IgD-negative memory B cell (primary cell): Measurements from ENCODE around the gene PVRIG. TPM values are rescaled to one million over a fixed set of nuclear protein-coding genes. Genes with fewer than 3 reads are reported as not detected.
"Not testable (repeated sequence)": the region's sequence is repeated elsewhere in the genome, so short reads cannot be mapped to it uniquely, and the experiment has no call there.

Experiments used
- H3K27ac Mint-ChIP-seq, 3 donors: one replicate each; pipeline ENCODE4 v1.8.0; 2020 to 2022; ENCODE audit warnings: mild to moderate bottlenecking in 3 of 3, mixed read lengths in 3 of 3, moderate library complexity in 1 of 3
- H3K27me3 Mint-ChIP-seq: one replicate; pipeline ENCODE4 v1.8.0; 2021; ENCODE audit warnings: mixed read lengths
- H3K36me3 Mint-ChIP-seq: one replicate; pipeline ENCODE4 v1.8.0; 2020; ENCODE audit warnings: mild to moderate bottlenecking, mixed read lengths
- H3K4me1 Mint-ChIP-seq, 3 donors: one replicate each; pipeline ENCODE4 v1.8.0; 2020 to 2022; ENCODE audit warnings: mixed read lengths in 3 of 3, mild to moderate bottlenecking in 1 of 3
- H3K4me3 Mint-ChIP-seq, 4 donors: one replicate each; pipeline ENCODE4 v1.8.0; 2020 to 2022; ENCODE audit warnings: mild to moderate bottlenecking in 4 of 4, mixed read lengths in 4 of 4, moderate library complexity in 3 of 4
- H3K9me3 Mint-ChIP-seq, 3 donors: one replicate each; pipeline ENCODE4 v1.8.0; 2020 to 2021; ENCODE audit warnings: mixed read lengths in 3 of 3, mild to moderate bottlenecking in 1 of 3
- polyA plus RNA-seq: library from polyadenylated mRNA; unstranded; fragments of 300-500 nt; fragmentation: Illumina TruSeq; gene quantifications from one replicate; pipeline ENCODE4 v1.2.3, GENCODE V29; 2021

Gene PVRIG
- 94.5 TPM for polyA plus RNA-seq

DNA sequence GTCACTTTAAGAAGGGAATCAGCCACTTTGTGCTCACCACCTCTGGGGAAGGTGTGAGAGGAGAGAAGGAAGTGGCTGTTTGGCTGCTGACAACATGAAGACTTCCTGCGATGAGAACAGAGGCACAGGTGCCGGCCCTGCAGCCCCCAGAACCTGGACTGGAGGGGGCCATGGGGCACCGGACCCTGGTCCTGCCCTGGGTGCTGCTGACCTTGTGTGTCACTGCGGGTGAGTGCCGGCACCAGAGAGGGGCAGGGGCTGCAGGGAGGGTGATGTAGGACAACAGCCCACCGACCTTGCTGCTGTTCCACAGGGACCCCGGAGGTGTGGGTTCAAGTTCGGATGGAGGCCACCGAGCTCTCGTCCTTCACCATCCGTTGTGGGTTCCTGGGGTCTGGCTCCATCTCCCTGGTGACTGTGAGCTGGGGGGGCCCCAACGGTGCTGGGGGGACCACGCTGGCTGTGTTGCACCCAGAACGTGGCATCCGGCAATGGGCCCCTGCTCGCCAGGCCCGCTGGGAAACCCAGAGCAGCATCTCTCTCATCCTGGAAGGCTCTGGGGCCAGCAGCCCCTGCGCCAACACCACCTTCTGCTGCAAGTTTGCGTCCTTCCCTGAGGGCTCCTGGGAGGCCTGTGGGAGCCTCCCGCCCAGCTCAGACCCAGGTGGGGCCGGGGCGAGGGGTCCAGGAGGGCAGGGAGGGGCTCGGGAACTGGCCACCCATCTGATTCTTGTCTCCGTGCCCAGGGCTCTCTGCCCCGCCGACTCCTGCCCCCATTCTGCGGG, at the start of gene PVRIG:
Gene PVRIG (plus strand): TSS at position 149 of the 785 bp plus-strand sequence. CDS start 22 bp downstream, at position 171.
- not testable (repeated sequence) for H3K9me3 Mint-ChIP-seq, H3K27me3 Mint-ChIP-seq, H3K36me3 Mint-ChIP-seq
- Mint-ChIP-seq H3K4me1 (peaks cover 15 to 40% (median 24%) of the 10 kb centered on the region in 3 donors), H3K27ac (peak within 1 kb of the TSS; percentile 93 to 100 (median 99)), H3K4me3 (peak within 1 kb of the TSS; percentile 83 to 98 (median 96))

DNA sequence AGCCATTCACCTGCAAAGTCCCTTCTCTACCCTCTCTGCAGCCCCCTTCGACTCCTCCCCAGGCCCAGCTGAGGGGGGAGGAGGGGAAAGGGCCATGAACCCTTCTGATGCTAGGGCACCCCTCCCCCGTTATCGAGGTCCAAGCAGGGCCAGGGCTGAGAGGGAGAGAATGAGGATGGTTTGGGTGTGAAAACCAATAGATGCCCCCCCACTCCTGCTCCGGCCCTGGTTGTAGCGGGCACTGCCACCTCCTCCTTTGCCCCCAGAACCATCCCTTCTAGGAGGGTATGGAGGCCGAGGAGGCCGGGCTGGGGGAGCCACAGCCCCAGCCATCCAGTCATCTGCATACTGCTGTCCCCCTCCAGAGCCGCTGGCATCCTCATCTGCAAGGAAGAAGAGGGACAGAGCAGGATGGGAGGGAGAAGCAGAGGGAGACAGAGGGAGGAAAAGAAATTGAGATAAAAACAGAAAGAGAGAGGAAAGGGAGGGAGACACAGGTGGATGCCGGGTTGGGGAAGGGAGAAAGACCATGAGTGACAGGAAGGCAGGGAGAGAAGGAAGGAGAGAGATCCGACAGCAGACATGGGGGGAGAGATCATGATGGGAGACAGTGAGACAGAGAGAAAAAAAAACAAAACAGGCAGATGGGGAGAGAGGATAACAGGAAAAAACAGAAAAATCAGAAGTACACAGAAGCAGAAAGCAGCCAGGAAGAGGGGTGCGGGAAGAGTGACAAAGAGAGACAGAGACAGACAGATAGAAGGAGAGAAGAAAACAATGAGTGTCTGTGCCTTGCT, 49.5 kb upstream of the PVRIG start:
- Mint-ChIP-seq H3K27me3 (peaks cover 52% of the 10 kb centered on the region), H3K27ac (peak overlapping the region in 1 of 3 donors; percentile 14), H3K4me1 (peaks cover 23 to 32% (median 24%) of the 10 kb centered on the region in 3 donors), H3K4me3 (peak overlapping the region; percentile 11 to 87 (median 50)), H3K36me3 (no peaks in the 10 kb centered on the region), H3K9me3 (no peaks in the 10 kb centered on the region)

DNA sequence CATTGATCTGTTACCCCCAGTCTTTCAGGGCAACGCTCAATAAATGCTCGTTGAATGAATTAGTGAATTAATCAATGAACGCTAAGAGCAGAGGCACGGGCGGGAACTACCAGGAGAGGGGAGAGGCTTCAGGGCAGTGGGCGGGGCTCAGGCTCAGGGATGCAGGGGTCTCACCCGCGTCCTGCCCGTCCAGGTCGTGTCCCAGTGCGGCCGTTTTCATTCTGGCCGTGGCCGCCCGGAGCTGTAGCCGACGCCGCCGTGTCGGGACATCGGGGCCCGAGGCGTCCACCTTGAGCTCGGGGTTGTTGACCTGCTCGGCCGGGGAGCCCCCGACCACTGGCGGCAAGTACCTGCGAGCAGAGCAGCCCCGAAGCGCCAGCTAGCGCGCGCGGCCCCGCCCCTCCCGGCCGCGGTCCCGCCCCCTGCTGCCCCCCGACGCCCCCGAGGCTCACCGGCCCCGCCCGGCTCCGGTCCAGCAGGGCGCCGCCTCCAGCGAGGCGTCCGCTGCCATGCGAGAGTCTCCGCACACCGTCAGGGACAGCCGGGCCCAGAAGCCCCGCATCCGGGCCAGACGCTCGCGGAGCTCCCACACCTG, 48.6 kb upstream of the PVRIG start:
- Mint-ChIP-seq H3K27me3 (peaks cover 50% of the 10 kb centered on the region), H3K27ac (peak overlapping the region in 1 of 3 donors; percentile 14), H3K4me3 (peak overlapping the region in 3 of 4 donors; percentile 11 to 75 (median 60)), H3K9me3 (no peaks in the 10 kb centered on the region), H3K36me3 (no peaks in the 10 kb centered on the region), H3K4me1 (peaks cover 23 to 32% (median 24%) of the 10 kb centered on the region in 3 donors)

DNA sequence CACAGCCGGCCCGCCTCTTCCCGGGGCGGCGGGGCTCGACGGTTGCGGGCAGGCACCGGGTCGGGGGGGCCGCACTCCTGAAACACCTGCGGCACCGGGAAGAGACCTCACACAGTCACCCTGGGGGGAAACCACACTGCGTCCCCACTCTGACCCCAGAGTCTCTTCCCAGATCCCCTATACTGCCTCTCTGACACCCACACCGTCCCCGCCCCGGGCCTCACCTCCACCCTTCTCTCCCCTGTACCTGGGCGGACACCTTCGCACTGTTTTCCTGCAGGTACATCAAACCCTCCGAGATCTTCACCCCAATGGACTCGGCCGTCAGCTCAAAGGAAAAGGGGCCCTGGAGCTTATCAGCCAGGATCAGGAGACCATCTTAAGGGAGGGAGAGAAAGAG, 47.9 kb upstream of the PVRIG start:
- Mint-ChIP-seq H3K27me3 (peaks cover 44% of the 10 kb centered on the region), H3K27ac (no peak overlapping the region), H3K9me3 (no peaks in the 10 kb centered on the region), H3K4me3 (peak overlapping the region in 3 of 4 donors; percentile 63 to 88 (median 88)), H3K36me3 (no peaks in the 10 kb centered on the region), H3K4me1 (peaks cover 22 to 34% (median 24%) of the 10 kb centered on the region in 3 donors)

DNA sequence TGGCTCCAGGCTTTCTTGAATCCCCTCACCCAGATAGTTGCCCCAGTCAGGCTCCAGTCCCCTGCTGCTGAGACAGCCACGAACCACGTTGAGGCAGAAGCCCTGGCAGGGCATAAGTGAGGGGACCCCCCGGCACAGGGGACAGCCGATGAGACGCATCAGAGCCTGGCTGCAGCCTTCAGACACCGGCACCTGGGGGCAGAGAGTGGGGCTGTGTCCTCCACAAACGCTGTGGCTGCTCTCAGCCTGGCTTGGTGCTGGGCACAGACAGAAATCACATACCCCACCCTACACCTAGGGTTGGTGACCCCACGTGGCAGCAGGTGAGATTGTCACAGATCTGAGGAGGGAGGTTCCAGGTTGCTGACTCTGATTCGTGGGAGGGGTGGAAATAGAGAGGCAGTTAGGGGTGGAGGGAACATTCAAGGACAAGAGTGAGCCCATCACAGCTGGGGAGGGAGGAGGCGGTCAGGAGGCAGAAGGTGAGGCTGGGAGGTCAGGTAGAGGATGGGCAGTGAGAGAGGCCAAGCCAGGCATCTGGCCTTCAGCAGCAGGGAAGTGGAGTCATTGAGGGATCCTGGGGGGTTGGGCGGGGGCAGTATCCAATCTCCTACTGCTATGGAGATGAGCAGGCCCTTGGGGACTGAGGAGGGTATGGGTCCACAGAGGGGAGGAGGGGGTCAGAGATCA, 45.8 kb upstream of the PVRIG start:
- no peaks in the 10 kb centered on the region for H3K36me3 Mint-ChIP-seq
- H3K4me3 Mint-ChIP-seq, result peak overlapping the region in 1 of 4 donors; percentile 44
- no peak overlapping the region for H3K27ac Mint-ChIP-seq
- no peaks in the 10 kb centered on the region for H3K9me3 Mint-ChIP-seq
- peaks cover 6 to 18% (median 6%) of the 10 kb centered on the region in 3 donors for H3K4me1 Mint-ChIP-seq
- H3K27me3 Mint-ChIP-seq, result peaks cover 22% of the 10 kb centered on the region

DNA sequence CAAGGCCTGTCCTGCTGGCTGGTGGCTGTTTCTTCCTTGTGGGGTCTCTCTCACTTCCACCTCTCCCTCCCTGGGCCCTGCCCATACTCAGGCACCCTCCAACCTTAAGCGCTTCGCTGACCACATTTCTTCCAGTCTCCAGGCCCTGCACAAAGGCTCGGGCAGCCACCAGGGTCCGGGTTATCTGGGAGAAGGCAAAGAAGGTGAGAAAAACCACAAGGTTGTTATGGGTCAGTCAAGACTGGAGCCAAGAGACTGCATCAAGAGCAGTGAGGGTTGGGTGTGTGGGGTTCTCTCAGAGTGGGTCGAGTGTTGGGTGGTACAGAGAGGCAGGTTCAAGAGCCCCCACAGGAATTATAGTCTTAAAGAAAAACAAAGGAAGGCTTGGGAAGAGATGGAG, 45.2 kb upstream of the PVRIG start:
- H3K36me3 Mint-ChIP-seq, result no peaks in the 10 kb centered on the region
- peaks cover 5 to 17% (median 6%) of the 10 kb centered on the region in 3 donors for H3K4me1 Mint-ChIP-seq
- no peaks in the 10 kb centered on the region for H3K9me3 Mint-ChIP-seq
- H3K27me3 Mint-ChIP-seq, result peaks cover 17% of the 10 kb centered on the region
- H3K4me3 Mint-ChIP-seq, result peak overlapping the region in 1 of 4 donors; percentile 6
- no peak overlapping the region for H3K27ac Mint-ChIP-seq

DNA sequence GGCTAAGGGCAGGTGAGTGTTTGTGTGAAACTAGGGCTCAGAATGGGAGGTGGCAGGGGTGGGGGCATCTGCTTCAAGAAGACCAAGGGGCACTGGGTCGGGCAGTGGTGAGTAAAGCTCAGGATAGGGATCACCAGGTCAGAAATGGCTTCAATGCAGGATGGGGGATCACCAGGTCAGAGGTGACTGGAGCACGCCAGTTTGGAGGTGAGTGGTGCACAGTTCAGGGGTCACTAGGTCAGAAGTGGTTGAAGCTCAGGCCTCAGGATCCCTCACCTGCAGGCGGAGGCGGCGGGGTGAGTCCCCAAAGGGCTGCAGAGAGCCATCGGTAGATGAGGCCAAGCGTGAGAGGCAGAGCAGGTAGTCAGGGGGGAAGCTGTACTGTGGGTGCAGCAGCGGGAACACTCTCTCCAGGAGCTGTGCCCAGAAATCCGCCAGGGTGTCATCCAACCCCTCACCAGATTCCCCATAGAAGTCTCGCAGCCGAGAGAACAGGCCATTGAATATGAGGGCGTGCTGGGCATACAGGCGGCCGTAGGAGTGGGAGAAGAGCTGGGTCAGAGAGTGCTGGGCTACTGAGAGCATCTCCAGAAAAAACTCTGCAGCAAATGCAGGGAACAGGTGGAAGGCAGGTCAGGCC, 44.3 kb upstream of the PVRIG start:
- H3K4me3 Mint-ChIP-seq, result peak overlapping the region in 3 of 4 donors; percentile 2 to 81 (median 6)
- H3K27ac Mint-ChIP-seq, result no peak overlapping the region
- peaks cover 15% of the 10 kb centered on the region for H3K27me3 Mint-ChIP-seq
- no peaks in the 10 kb centered on the region for H3K9me3 Mint-ChIP-seq
- no peaks in the 10 kb centered on the region for H3K36me3 Mint-ChIP-seq
- H3K4me1 Mint-ChIP-seq, result peaks cover 5 to 15% (median 6%) of the 10 kb centered on the region in 3 donors

DNA sequence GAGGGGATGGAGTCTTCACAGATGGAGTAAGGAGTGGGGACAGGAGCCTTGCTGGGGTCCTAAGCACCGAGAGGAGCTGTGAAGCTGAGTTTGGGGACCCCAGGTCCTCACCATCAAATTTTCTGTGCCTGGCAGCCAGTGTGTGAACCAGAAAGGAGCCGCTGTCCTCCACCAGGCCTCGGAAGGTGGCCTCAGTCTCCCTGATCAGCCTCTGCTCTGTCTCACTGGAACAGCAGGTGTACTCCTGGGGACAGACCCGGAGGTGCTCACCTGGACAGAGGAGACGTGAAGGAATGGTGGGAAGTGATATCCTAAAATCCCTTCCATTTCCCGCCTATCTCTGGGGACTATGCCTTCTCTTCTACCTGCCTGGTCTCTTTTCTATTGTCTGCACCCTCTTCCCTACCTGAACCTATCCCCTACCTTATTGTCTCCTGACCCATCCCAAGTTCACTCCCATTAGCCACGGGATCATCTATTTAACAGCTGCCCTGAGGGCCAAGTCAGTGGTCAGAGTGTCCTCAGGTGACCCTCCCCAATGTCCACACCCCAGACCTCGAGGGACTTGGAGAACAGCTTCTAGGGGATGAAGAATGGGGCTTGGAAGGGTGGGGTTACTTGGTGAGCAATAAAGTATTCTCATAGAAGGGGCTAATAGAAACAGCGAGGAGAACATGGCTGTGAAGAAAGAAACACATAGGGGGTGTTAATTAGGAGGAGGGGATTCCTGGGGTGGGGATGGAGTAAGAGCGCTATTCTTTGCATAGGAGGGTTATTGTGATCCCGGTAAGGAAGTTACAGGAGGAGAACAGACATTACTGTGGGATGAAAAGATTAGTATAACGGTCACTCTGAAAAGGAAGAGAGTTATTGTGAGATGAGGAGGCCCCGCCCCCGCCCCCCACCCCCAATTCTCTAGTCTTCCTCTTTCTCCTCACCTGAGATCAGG, 43.4 kb upstream of the PVRIG start:
- peak overlapping the region; percentile 73 to 93 (median 85) for H3K4me3 Mint-ChIP-seq
- peak overlapping the region in 1 of 3 donors; percentile 12 for H3K27ac Mint-ChIP-seq
- H3K36me3 Mint-ChIP-seq, result no peaks in the 10 kb centered on the region
- peaks cover 11% of the 10 kb centered on the region for H3K27me3 Mint-ChIP-seq
- H3K4me1 Mint-ChIP-seq, result peaks cover 5 to 10% (median 6%) of the 10 kb centered on the region in 3 donors
- no peaks in the 10 kb centered on the region for H3K9me3 Mint-ChIP-seq

DNA sequence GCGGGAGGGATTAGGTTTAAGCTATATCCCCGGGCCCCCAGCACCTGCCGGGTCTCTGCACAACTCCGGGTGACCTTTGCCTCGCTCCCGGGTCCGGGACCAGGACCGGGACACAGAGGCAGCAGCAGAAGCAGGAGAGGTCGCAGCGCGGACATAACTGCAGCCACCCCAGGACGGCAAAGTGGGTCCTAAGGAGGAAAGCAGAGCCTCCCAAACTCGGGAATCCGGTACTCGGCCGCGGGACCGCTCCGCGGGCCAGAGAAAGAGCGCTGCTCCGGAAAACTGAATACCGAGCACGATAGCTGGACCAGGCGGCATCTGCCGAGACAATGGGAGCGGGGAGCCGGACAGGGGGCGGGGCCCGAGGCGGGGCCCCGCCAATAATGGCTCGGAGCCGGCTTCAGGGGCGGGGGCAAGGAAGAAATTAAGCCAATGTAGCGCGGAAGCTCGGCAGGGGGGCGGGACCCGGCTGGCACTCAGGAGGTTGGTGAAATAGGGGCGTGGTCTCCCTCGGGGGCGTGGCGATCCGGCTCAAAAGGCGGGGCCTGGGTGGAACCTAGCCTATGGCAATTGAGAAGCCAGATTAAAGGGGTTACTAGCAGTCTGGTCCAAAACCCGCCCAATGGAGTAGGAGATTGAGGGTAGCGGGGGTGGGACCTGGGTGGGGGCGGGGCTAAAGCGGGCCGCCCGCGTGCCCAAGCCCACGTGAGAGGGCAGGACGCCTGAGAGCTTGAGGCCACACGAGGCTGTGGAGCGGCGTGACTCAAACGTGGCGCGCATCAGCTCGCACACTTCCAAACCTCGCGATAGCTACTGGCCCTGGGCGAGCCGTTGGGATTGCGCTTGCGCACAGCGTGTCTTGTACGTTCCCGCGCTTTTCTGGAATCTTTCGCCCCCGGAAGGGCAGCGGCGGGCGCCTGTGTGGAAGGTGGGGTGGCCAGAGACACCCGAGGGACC, 42.4 kb upstream of the PVRIG start, which contains the start of the genes GPC2 and STAG3:
Gene GPC2 (minus strand): TSS at position 337 of the 957 bp plus-strand sequence. CDS start 182 bp downstream, at position 155.
Gene STAG3 (plus strand): TSS at position 874 of the 957 bp plus-strand sequence. CDS start 2,639 bp downstream, outside the sequence.
- Mint-ChIP-seq H3K4me3 (peak within 1 kb of the TSS; percentile 73 to 93 (median 85)), H3K27me3 (peaks cover 9% of the 10 kb centered on the region), H3K4me1 (peaks cover 5 to 7% (median 6%) of the 10 kb centered on the region in 3 donors), H3K27ac (peak within 1 kb of the TSS in 2 of 3 donors; percentile 12 to 74), H3K36me3 (no peaks in the 10 kb centered on the region), H3K9me3 (no peaks in the 10 kb centered on the region)

DNA sequence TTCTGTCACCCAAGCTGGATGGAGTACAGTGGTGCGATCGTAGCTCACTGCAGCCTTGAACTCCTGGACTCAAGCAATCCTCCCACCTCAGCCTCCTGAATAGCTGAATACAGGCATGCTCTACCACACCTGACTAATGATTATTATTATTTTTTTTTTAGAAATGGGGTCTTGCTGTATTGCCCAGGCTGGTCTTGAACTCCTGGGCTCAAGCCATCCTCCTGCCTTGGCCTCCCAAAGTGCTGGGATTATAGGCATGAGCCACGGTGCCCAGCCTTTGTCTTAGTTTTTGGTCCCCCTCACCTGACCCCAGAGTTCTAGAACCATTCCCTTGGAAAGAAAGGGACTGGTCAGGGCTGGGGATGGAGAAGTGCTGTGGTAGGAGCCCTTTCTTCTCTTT, 39.7 kb upstream of the PVRIG start:
- not testable (repeated sequence) for H3K4me1 Mint-ChIP-seq, H3K36me3 Mint-ChIP-seq, H3K27ac Mint-ChIP-seq, H3K27me3 Mint-ChIP-seq, H3K9me3 Mint-ChIP-seq, H3K4me3 Mint-ChIP-seq

DNA sequence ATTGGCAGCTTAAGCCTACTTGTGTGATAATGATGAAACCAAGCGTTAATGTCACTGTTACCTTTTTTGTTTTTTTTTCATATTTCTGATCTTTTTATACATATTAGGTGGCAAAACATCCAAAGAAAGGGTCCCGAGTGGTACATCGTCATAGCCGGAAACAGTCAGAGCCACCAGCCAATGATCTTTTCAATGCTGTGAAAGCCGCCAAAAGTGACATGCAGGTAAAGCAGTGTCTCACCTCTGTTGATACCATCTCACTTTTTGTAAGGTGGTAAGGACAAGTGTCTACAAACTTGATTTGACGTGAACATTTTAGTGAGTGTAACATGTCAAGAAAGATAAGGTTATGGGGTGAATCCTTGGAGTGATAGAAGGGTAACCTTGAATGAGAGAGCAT, 37.1 kb upstream of the PVRIG start:
- not testable (repeated sequence) for H3K4me1 Mint-ChIP-seq, H3K36me3 Mint-ChIP-seq, H3K27ac Mint-ChIP-seq, H3K4me3 Mint-ChIP-seq, H3K9me3 Mint-ChIP-seq, H3K27me3 Mint-ChIP-seq

DNA sequence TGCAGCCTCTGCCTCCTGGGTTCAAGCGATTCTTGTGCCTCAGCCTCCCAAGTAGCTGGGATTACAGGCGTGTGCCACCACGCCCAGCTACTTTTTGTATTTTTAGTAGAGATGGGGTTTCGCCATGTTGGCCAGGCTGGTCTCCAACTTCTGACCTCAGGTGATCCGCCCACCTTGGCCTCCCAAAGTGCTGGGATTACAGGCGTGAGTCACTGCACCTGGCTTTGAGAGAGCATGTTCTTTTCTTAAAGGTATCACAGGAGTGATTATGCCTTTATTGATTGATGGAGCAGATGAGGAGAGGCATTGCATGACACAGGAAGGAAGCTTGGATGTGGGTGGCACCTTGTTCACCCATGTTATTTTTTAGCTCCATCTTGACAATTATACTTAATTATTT, 36.7 kb upstream of the PVRIG start:
- peak overlapping the region in 1 of 4 donors; percentile 52 for H3K4me3 Mint-ChIP-seq

More for the DNA sequence above, 36.7 kb upstream of the PVRIG start:
- not testable (repeated sequence) for H3K36me3 Mint-ChIP-seq, H3K4me1 Mint-ChIP-seq, H3K9me3 Mint-ChIP-seq, H3K27ac Mint-ChIP-seq, H3K27me3 Mint-ChIP-seq
